Astrocyte (in vitro differentiated cells and primary cell): ENCODE data around the gene TTC8.

Experiments
- CTCF ChIP-seq: IDR thresholded peaks from 2 replicates; pipeline ENCODE4 v1.5.1; 2011; ENCODE audit warnings: low read depth, mild to moderate bottlenecking, inconsistent platforms, low read length, moderate library complexity; ENCODE audit not compliant: insufficient read depth
- EZH2 ChIP-seq: IDR thresholded peaks from 2 replicates; pipeline ENCODE4 v1.6.1; 2012; ENCODE audit warnings: mild to moderate bottlenecking, low read length, inconsistent platforms; ENCODE audit not compliant: insufficient read depth

- TF ChIP-seq EZH2 (no peak), CTCF (no peak)
Observed at GRCh38 chr14:88895116-88895515, 70.7 kb downstream of the TTC8 start.
